GM19324 (cell line): ENCODE measurements around the gene GOLGB1.
A peak's percentile ranks its signal among the peaks of the same experiment; 100 is the strongest.
"Not testable (repeated sequence)": the region's sequence is repeated elsewhere in the genome, so short reads cannot be mapped to it uniquely, and the experiment has no call there.

Experiments
- ATAC-seq: cut with Tn5 transposase; IDR thresholded peaks from one replicate; pipeline ENCODE4 v1.9.1; 2021; ENCODE audit warnings: mild to moderate bottlenecking, moderate library complexity; ENCODE audit not compliant: unreplicated experiment, low FRiP score

The GOLGB1 gene

DNA sequence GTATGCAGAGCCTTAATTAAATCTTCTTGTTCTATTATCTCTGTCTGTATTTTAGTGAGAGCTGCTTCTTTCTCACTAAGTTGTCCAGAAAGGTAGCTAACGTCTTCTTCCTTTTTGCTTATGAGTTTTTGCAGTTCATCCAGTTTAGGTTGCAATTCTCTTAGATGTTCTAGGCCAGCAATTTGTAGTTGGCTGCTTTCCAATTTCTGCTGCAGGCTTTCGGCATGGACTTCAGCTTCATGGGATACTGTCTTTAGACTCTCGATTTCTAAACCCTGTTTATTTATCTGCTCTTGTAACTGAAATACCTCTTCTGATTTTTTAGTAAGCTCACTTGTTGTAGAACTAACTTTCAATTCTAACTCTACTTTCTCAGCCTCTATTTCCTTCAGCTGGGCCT lies 53.4 kb downstream of the GOLGB1 start:
- no peak for ATAC-seq

DNA sequence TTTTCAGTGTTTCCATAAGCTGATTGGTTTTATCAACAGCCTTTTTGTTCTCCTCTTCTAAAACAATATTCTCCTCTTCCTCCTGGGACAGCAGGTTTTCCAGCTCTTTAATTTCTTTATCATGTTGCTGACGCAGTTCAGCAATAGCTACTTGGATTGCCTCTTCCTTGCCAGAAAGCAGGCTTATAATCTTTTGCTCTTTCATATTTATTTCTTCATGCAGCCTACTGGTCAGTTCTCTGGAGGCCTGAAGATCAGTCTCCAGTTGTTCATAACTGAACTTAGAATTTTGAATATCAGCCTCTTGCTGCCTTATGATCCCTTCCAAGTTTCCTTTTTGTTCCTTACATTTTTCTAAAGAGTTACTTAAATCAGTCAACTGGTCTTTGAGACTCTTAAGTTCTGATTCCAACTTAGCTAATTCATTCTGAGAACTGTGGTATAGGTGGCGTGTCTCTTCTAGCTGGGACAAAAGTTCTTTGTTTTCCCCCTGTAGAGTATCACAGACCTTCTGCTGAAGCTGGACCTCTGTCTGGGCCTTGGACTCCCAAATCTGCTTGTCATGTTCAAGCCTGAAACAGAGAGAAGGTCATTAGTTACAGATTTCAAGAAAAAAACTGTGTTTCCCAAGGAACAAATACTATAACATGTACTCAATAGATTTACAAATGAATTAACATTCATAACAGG lies 57.4 kb downstream of the GOLGB1 start:
- no peak for ATAC-seq

DNA sequence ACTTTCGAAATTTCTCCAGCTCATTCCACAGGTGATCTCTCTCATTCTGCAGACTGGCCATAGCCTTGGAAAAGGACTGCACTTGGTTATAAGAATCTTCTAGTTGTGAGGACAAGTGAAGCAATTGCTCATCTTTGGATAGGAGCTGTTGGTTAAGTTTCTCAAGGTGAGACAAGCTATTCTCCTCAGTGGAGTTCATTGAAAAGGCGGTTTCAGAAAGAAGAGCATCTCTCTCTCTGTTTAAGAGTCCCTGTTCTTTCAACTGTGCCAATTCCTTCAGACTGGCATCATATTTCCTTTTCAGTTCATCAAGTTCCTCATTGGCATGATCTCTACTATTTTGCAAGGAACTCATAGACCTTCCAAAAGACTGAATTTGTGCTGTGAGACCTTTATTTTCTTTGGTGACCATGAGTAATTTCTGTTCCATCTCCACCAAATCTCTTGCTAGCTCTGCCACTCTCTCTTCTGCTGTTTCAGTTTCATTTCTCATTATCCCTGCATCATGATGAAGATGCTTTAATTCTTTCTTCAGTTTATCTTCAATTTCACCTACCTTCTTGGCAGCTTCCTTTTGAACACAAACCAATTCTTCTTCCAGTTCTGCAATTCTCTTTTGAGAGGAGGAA lies 58.6 kb downstream of the GOLGB1 start:
- ATAC-seq: no peak

DNA sequence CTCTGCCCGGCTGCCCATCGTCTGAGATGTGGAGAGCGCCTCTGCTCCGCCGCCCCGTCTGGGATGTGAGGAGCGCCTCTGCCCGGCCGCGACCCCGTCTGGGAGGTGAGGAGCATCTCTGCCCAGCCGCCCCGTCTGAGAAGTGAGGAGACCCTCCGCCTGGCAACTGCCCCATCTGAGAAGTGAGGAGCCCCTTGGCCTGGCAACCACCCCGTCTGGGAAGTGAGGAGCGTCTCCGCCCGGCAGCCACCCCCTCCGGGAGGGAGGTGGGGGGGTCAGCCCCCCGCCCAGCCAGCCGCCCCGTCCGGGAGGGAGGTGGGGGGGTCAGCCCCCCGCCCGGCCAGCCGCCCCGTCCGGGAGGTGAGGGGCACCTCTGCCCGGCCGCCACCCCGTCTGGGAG lies 60.8 kb downstream of the GOLGB1 start:
- not testable (repeated sequence) for ATAC-seq

DNA sequence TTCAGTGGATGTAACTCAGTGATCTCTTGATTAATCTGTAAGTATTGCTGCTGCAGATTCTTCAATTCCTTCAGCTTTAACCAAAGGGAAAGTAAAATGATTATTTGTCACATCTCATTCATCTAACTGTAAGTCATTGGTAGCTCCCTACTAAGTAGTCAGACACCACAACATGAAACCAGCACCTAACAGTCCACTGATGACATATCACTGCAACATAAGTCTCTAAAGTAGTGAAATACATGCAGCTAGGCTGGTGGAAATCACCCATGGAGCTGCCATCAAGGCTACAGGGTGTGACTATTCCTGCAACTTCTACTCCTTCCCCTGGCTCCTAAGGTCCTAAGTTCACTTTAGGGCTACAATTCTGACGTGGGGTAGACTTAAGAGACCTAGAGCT lies 67.7 kb downstream of the GOLGB1 start:
- no peak for ATAC-seq

DNA sequence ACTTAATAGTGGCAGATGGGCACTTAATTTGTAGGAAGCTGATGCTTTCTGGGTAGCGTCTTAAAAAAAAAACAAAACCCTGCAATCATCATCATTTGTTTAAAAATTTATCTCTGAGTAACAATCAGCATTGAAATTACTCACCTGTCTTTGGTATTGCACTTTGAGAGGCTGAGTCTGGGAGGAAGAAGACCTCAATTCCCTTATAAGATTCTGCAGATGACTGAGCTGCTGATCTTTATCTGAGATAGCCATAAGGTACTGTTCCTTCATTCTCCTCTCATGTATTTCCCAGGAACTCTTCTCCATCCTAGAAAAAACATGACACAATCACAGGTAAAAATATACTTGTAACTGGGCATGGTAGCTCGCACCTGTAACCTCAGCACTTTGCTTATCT lies 72.4 kb downstream of the GOLGB1 start:
- no peak for ATAC-seq

DNA sequence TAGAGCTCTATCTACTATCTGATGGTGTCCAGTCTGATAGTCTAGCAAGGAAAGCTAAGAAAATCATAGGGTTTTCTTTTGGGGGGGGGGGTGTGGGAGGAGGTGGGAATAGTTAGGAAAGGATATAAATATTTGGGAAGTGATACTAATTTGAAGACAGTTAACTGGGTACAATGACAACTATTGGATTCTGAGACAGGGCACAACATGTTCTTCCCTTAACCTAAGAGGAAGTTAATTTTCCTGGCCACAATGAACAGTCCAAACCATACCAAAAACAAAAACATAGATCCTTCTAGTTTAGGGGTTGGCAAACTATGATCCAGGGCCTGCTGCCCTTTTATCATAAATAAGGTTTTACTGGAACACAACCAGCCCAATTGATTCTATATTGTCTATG lies 78.9 kb downstream of the GOLGB1 start:
- no peak for ATAC-seq

DNA sequence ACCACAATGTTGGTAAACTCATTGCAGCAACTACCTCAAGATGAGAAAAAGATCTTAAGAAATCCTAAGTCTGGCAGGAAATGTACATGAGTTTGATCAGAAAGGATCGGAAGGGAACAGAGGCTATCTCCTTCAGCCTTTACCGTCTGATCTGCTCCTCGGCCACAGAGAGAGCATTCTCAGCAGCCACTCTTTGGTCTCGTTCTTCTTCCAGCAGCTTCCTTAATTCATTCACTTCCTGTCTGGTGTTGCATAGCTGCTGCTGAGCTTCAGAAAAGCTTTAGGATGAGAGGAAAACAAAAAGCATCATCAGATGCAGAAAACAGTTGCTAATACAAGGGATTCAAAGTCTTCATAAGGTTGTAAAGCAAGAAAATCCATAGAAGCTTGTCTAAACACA lies 82.2 kb downstream of the GOLGB1 start:
- no peak for ATAC-seq

DNA sequence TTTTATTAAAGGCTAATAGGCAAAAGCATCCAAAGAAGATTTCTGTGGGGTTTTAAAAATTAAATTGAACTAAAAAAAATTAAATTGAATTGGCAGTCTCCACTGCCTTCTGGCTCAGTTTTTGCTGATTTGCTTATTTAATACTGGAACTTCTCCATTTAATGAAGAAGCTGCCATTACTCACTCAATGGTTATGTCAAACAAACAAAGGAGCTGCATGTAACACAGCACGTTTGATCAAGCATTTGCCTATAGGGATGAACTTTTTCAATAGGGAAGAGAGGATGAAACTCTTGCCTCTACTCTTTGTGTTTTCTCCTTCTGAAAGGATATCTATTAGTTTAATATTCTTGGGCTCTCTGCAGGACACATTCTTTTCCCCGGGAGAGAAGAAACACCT lies 84.1 kb downstream of the GOLGB1 start:
- ATAC-seq: no peak

DNA sequence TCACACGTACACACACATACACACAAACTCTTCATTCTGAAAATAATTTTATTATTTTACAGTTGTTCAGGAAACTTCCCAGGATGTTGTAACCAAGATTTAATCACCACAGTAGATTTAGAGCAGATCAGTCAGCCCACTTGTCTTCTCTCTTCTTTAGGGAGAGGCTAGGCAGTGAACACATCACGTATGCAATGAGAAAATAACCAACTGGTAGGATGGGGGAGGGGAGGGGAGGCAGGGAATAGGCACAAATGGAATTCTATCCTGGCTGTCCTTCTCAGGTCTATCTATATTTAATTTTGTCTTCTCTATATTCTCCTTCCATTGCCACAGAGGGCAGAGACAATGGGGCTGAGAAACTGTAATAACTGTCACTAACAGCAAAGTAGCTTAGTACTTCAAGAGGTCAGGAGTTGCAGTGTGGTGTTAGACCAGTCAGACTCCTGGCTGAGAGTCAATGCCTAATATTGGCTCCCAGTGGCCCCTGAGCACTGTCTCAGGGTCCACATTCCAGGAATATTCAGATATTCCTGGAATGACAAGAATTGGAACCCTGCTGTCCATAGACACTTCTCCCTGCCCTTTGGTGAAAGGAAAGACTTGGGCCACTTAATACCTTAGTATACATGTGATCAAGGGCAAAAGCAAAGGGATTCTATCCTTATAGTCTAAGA lies 86.2 kb downstream of the GOLGB1 start:
- no peak for ATAC-seq

DNA sequence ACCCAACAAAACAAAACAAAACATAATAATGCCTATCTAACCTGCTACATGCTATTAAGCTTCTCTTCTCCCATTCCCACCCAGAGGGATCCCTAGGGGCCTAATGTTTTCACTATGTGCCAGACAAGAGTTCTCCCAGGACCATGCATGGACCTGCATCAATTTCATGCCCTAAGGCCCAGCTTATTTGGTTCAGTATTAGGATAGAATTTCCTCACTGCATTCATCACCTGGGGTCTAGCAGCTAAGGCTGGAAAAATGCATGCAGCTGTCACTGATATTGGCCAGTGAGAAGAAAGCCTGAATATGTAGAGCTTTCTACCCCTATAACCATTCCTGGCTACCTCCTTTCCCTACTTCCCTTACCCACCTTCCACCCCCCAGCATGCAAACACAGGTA lies 86.8 kb downstream of the GOLGB1 start:
- ATAC-seq: no peak

DNA sequence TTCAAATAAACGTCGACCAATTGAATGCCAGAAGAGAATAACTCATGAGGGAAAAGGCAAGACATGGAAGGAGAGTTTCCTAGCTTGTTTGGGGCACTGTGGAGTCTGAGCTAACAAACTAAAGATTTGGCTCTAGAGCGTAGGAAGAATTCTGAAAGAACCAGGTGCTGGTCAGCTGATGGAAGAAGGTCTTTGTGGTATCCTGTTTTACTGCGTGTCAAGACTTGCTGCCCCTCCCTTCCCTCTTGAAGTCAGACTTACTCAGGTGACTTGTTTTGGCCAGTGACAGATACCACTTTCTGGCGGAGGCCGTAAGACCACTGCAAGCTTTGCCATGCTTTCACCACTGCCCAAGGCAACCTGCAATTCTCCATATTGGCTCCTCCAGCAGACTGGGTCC lies 88.2 kb downstream of the GOLGB1 start:
- ATAC-seq: no peak

DNA sequence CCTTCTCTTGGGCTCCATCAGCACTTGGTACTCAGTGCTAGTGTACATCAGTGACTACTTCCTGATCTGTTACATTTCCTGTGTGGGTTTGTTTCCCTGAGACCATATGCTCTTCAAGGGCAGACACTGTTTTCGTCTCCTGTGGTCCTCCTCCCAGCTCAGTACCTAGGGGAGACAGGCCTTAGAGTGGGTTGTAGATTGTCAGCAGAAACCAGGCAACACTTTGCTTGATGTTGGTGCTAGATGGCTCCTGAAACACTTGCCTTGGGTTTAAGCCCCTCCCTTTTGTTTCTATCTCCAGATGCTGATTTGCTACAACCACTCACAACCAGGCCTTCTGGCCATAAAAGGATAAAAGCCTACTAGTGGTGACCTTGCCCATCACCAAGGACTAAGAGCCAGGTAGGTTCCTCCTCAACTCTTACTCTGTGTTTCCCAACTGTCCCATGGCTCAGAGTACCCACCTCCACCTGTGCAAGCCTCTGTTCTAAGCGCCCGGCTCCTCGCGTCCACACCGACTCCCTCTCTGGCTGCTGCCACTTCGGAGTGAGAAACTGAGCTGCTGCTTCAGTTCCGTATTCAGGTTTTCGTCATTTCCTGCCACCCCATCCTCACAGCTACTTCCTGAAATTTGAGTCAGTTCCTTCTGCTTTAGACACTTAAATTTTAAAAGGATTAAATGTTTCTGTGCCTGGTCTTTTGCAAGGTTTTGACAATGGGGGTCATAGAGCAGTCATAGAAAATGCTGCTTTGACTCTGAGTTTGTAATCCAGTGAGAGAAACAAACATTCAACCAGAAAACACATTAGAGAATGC lies 89.0 kb downstream of the GOLGB1 start, which contains the start of gene HCLS1:
Gene HCLS1, minus strand, starts transcription at position 548 of the 816 bp plus-strand sequence. CDS start 2,556 bp downstream, outside the sequence.
- peak; percentile 81 for ATAC-seq

DNA sequence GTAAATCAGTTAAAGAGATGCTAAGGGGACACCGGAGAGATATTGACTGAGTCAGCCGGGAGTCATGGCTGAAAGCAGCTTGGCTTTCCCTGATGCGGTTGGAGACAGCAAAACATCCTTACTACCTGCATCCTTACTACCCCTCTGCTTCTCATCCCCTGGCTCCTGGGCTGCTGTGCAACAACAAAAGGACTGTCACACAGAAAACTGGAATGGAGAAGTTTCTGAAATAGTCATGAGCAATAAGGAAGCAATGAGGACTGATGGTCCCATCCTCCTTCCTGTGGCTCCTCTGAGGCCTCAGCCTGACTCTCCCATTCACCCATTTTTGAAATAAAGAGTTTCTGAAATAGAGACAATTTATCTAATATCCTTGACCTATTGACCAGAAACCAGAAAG lies 90.0 kb downstream of the GOLGB1 start:
- no peak for ATAC-seq

DNA sequence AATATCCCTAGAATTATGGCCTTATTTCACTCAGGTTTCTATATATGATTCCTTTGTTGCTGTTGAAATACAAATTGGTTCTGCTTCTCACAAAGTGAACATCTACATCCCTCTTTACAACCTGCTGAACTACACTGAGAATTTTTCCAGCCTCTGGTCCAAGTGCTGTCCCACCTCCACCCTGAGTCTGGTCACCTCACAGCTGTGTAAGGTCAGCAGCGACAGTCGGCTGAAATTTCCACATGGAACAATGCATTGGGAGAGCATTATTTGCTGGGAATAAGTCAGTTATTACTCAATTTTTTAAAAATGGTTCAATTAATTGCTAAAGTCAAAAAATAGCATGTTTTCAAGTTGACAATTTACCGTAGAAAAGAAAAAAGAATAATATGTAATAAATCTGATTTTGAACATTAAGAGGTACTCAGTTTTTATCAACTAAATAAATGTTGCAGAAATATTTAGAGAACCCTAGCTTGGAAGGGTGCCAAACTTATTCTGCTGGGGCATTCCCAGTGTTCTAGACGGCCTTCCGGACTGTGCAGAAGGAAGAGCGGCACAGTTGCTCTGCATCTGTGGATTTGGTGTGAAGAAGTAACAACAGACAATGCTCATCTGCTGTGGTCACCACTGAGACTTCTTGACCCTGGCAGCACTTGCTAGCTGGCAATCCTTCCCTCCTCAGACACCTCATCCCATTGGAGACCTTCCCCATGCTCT lies 90.7 kb downstream of the GOLGB1 start:
- no peak for ATAC-seq

DNA sequence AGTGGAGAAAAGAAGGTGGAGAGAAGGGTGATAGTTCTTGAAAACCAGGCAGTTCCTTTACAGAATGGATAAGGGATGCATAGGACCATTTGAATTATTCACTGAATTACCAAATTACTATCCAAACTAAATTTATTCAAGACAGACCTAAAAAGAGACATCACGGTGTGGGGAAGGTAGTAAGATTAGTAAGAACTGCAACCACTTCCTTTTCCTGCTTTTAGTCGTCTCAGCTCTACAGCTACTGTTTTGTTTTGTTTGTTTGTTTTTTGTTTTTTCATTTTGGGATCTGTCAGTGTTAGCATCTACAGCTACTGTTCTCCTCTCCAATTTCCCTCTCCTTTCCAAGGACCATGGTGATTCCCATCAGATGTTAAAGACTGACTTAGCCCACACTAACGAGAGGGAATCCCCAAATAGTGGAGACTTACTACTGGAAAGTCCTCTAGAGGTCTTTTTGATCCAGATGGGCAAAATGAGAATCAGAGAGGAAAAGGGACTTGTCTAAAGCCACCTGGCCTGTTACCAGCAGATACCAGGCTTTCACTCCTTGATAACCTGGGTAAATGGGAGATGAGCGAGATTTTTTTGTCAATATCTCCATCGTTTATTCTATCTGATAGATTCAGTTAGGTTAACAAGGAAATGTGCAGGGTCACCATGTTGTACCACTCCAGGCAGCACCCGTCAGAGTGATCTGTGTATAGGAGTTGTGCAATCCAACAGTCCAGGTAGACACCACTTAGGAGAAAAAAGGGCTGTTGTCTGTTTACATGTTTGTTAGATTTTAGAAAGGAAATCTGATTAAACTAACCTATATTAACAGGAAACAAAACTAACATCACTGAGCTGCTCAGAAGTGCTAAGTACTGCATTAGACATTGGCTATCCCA lies 94.8 kb downstream of the GOLGB1 start:
- no peak for ATAC-seq

DNA sequence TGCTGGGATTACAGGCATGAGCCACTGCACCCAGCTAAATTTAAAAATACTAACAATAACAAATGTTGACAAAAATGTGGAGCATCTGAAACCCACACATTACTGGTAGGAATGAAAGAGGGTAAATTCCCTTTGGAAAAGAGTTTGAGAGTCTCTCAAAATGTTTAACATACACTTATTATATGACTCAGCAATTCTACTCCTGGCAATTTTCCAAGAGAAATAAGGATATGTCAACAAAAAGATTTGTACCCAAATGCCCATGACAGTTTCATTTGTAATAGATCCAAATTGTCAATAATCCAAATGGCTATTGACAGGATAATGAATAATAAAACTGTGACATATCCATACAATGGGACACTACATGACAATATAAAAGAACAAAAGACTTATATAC lies 97.9 kb downstream of the GOLGB1 start:
- ATAC-seq: no peak

DNA sequence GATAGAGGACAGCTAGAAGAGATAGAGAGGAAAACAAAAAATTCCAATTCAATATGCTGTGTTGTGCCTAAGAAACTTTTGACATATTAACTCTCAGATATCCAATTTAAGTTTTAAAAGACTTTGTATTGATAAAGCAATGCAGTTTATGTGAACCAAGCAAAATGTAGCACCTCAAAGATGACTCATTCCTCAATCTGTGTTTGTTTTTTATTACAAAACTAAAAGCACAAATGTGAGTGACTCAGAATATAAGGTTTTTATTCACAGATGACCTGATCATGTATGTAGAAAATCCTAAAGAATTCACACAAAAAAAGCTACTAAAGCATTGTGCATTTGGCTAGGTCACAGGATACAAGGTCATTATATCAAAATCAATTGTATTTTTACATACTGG lies 99.9 kb downstream of the GOLGB1 start:
- no peak for ATAC-seq

DNA sequence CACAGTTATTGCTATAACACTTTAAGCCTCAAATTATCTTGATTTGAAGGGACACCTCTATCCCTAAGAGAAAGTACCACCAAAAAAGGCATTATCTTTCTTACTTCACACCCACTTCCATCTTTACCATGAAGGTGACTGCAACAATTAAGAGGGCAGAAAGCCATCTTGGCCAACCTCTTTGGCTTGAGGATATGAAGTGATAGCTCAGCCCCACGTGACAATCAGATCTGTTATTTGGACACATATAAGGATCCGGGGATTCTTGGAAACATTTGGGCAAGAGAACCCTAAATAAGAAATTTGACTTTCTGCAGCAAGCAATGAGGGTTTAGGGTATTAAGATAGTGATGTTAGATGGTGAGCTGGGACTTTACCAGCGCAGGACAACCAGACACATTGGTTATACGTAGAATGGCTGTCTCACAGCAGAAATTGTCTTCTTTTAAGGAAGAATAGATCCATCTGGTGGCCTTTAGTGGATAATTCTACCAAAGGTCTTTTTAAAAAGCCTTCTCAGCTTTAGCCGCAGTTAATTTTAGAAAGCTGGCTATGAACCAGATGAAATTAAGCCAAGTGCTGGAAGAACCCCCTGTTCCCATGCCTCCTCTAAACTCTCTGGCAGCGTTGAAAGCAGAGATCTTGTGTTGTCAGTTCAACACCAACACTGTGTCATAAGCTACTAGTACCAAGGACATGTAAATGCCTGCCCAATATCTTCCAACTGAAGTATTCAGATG lies 101.2 kb downstream of the GOLGB1 start:
- ATAC-seq: no peak
